Gastrocnemius medialis (tissue), 4 donors: ENCODE data around the gene C1orf198. TPM values are rescaled to one million over a fixed set of nuclear protein-coding genes. Genes with fewer than 3 reads are reported as not detected.

ENCODE experiments used
- ATAC-seq, 2 donors: fragments of 150-250 bp; one replicate each; pipeline ENCODE4 v1.9.1; 2016
- DNase-seq, 2 donors: peaks; one replicate each; pipeline ENCODE4 v3.0.0-alpha.2; 2019
- H3K27ac ChIP-seq, 4 donors: fragments of 200-600 bp; sonication (generic); 1 replicate in 1 of 4; 2 replicates in 3 of 4; pipeline ENCODE4 v1.5.1; 2016 to 2018; ENCODE audit warnings: mild to moderate bottlenecking in 2 of 4, moderate library complexity in 1 of 4
- H3K27me3 ChIP-seq, 3 donors: fragments of 200-600 bp; sonication (generic) in 2 of 3; 1 replicate in 1 of 3; 2 replicates in 2 of 3; pipeline versions ENCODE4 v1.5.1 to v1.6.0; 2016 to 2019; ENCODE audit warnings: mild to moderate bottlenecking in 1 of 3, moderate library complexity in 1 of 3
- H3K36me3 ChIP-seq, 2 donors: fragments of 200-600 bp; sonication (generic) in 1 of 2; one replicate each; pipeline ENCODE4 v1.5.1; 2017 to 2018
- H3K4me1 ChIP-seq, 2 donors: fragments of 200-600 bp; sonication (generic) in 1 of 2; one replicate each; pipeline ENCODE4 v1.5.1; 2016 to 2017; ENCODE audit warnings: mild to moderate bottlenecking in 2 of 2
- H3K4me3 ChIP-seq, 4 donors: fragments of 200-600 bp; sonication (generic) in 3 of 4; 1 replicate in 1 of 4; 2 replicates in 3 of 4; pipeline ENCODE4 v1.5.1; 2016 to 2019; ENCODE audit warnings: mild to moderate bottlenecking in 2 of 4
- H3K9me3 ChIP-seq, 3 donors: fragments of 200-600 bp; sonication (generic) in 2 of 3; 1 replicate in 1 of 3; 2 replicates in 2 of 3; pipeline ENCODE4 v1.5.1; 2016 to 2019
- CTCF ChIP-seq, 5 experiments: fragments of 450-650 bp in 3 of 5; fragments of 200-600 bp in 2 of 5; sonication (generic) in 2 of 5; IDR thresholded peaks in 4 of 5; conservative IDR thresholded peaks in 1 of 5; 1 replicate in 4 of 5; 2 replicates in 1 of 5; pipeline ENCODE4 v1.5.1; 2016 to 2019; ENCODE audit warnings: antibody characterized with exemption in 5 of 5, mild to moderate bottlenecking in 3 of 5, moderate library complexity in 3 of 5
- POLR2A ChIP-seq, 2 donors: fragments of 450-650 bp; IDR thresholded peaks; one replicate each; pipeline ENCODE4 v1.6.1; 2017; ENCODE audit warnings: antibody characterized with exemption in 2 of 2, mild to moderate bottlenecking in 2 of 2, moderate library complexity in 2 of 2
- in situ Hi-C, 4 donors: fragments of 200-750 bp; cut with MboI; loops; one replicate each; pipeline versions ENCODE4 v1.15.0 to v1.8.0; 2017; ENCODE audit warnings: low sequenced_read_pairs in 4 of 4
- intact Hi-C: fragments of 100-400 bp; cut with DNase I; formaldehyde crosslinking; loops from one replicate; pipeline ENCODE4 v1.15.1; 2023; ENCODE audit warnings: low total_unique reads
- total RNA-seq, 4 donors: library from RNA; depleted of rRNA; stranded (reverse); fragments of >200 nt; gene quantifications; one replicate each; pipeline versions ENCODE4 v1.1.0 to v1.2.3, GENCODE V29; 2016

C1orf198 gene
- total RNA-seq, 4 donors from 2014 or later: 281 to 590 (median 339) TPM

- intact Hi-C loops: no loop called here
- Histone ChIP-seq H3K4me3 (no peak overlapping the region), H3K9me3 (no peaks in the 10 kb centered on the region), H3K36me3 (peaks cover 0 to 48% of the 10 kb centered on the region in 2 donors), H3K27me3 (no peaks in the 10 kb centered on the region), H3K4me1 (peaks cover 25 to 38% of the 10 kb centered on the region in 2 donors), H3K27ac (no peak overlapping the region)
- TF ChIP-seq POLR2A (IDR thresholded peaks at IDR 0.05) (no peak), CTCF (IDR thresholded peaks at IDR 0.05 in 4 of 5, conservative IDR thresholded peaks at IDR 0.05 in 1 of 5) (no peak)
- in situ Hi-C loops: no loop called here
- no peak for ATAC-seq
- DNase-seq: no peak
Measured at GRCh38 chr1:230843503-230844309, 24.6 kb downstream of the C1orf198 start.

DNA sequence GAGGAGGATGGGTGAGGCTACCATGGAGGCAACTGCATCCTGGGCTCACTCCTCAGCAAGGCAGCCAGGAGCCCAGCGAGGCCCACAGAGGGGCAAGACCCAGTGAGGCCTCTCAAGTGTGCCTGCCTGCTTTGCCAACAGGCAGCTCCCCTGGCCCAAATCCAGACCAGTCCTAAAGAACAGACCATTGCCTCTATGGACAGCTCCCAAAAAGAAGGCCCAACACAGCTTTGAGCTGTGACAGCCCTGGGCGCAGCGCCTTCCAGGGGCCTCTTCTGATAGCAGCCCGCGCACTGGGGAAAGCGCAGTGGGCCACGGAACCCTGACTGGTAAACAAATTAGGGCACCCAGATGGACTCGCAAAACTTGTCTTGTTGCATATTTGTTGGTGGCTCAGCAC lies 25.5 kb downstream of the C1orf198 start:
- TF ChIP-seq POLR2A (IDR thresholded peaks at IDR 0.05) (no peak), CTCF (IDR thresholded peaks at IDR 0.05 in 4 of 5, conservative IDR thresholded peaks at IDR 0.05 in 1 of 5) (no peak)
- ATAC-seq (no peak), DNase-seq (no peak)
- no peak overlapping the region for H3K27ac ChIP-seq
- no peaks in the 10 kb centered on the region for H3K9me3 ChIP-seq
- in situ Hi-C loops: no loop called here
- intact Hi-C loops: no loop called here
- no peaks in the 10 kb centered on the region for H3K27me3 ChIP-seq
- H3K4me1 ChIP-seq: peaks cover 16 to 29% of the 10 kb centered on the region in 2 donors
- peaks cover 0 to 57% of the 10 kb centered on the region in 2 donors for H3K36me3 ChIP-seq
- no peak overlapping the region for H3K4me3 ChIP-seq

- in situ Hi-C loops (no loop called here), intact Hi-C loops (no loop called here)
- Histone ChIP-seq H3K4me3 (no peak overlapping the region), H3K36me3 (peaks cover 0 to 67% of the 10 kb centered on the region in 2 donors), H3K4me1 (peaks cover 9 to 14% of the 10 kb centered on the region in 2 donors), H3K9me3 (no peaks in the 10 kb centered on the region), H3K27me3 (no peaks in the 10 kb centered on the region), H3K27ac (no peak overlapping the region)
- TF ChIP-seq CTCF (IDR thresholded peaks at IDR 0.05 in 4 of 5, conservative IDR thresholded peaks at IDR 0.05 in 1 of 5): no peak
- TF ChIP-seq POLR2A (IDR thresholded peaks at IDR 0.05): no peak
- ATAC-seq (no peak), DNase-seq (no peak)
Measured at GRCh38 chr1:230839173-230839572, 29.1 kb downstream of the C1orf198 start.

- H3K36me3 ChIP-seq: peaks cover 0 to 45% of the 10 kb centered on the region in 2 donors
- no peak for TF ChIP-seq CTCF (IDR thresholded peaks at IDR 0.05 in 4 of 5, conservative IDR thresholded peaks at IDR 0.05 in 1 of 5)
- TF ChIP-seq POLR2A (IDR thresholded peaks at IDR 0.05): no peak
- intact Hi-C loops: no loop called here
- H3K27me3 ChIP-seq: no peaks in the 10 kb centered on the region
- in situ Hi-C loops: no loop called here
- no peak overlapping the region for H3K27ac ChIP-seq
- H3K9me3 ChIP-seq: no peaks in the 10 kb centered on the region
- no peak overlapping the region for H3K4me3 ChIP-seq
- H3K4me1 ChIP-seq: peaks cover 14 to 15% of the 10 kb centered on the region in 2 donors
- DNase-seq: no peak
- no peak for ATAC-seq
Measured at GRCh38 chr1:230836793-230837192, 31.5 kb downstream of the C1orf198 start.
